ENCODE data around the gene ZNF560. TPM values are rescaled to one million over a fixed set of nuclear protein-coding genes. Genes with fewer than 3 reads are reported as not detected.

Gene ZNF560
- total RNA-seq, 1 donor from 2014 or later, result not detected

GRCh38 chr19:9436358-9436757 is 62.1 kb downstream of the ZNF560 start:
- H3K4me3 Mint-ChIP-seq (ENCODE audit: unreplicated experiment), result peak overlapping the region; percentile 86
- peak overlapping the region; percentile 94 for H3K27ac Mint-ChIP-seq (ENCODE audit: unreplicated experiment)
- DNase-seq (ENCODE audit: low spot score), result no peak
- peaks cover 25% of the 10 kb centered on the region for H3K9me3 Mint-ChIP-seq (ENCODE audit: low read depth)
- peaks cover 23% of the 10 kb centered on the region for H3K4me1 Mint-ChIP-seq (ENCODE audit: low read depth)
- H3K27me3 Mint-ChIP-seq (ENCODE audit: low read depth), result no peaks in the 10 kb centered on the region
- no peak for TF ChIP-seq CTCF (IDR thresholded peaks at IDR 0.05)
- H3K36me3 Mint-ChIP-seq (ENCODE audit: low read depth), result peaks cover 23% of the 10 kb centered on the region

- DNase-seq (ENCODE audit: low spot score), result peak; percentile 92
- peak; percentile 75 for TF ChIP-seq CTCF (IDR thresholded peaks at IDR 0.05)
- peak within 1 kb of the TSS; percentile 94 for H3K27ac Mint-ChIP-seq (ENCODE audit: unreplicated experiment)
- H3K4me3 Mint-ChIP-seq (ENCODE audit: unreplicated experiment), result peak within 1 kb of the TSS; percentile 86
- no peaks in the 10 kb centered on the region for H3K27me3 Mint-ChIP-seq (ENCODE audit: low read depth)
- peaks cover 23% of the 10 kb centered on the region for H3K9me3 Mint-ChIP-seq (ENCODE audit: low read depth)
- peaks cover 23% of the 10 kb centered on the region for H3K4me1 Mint-ChIP-seq (ENCODE audit: low read depth)
- peaks cover 24% of the 10 kb centered on the region for H3K36me3 Mint-ChIP-seq (ENCODE audit: low read depth)
Observed at GRCh38 chr19:9435279-9436268, 62.8 kb downstream of the ZNF560 start, which contains the start of gene ZNF266. ZNF266 (minus strand) TSS chr19:9435573; CDS start chr19:9420089, 15,484 bp downstream.

- TF ChIP-seq CTCF (IDR thresholded peaks at IDR 0.05), result peak; percentile 58
- H3K27ac Mint-ChIP-seq (ENCODE audit: unreplicated experiment), result peak overlapping the region; percentile 19
- peaks cover 21% of the 10 kb centered on the region for H3K4me1 Mint-ChIP-seq (ENCODE audit: low read depth)
- peaks cover 7% of the 10 kb centered on the region for H3K9me3 Mint-ChIP-seq (ENCODE audit: low read depth)
- no peak for DNase-seq (ENCODE audit: low spot score)
- H3K27me3 Mint-ChIP-seq (ENCODE audit: low read depth), result no peaks in the 10 kb centered on the region
- peaks cover 34% of the 10 kb centered on the region for H3K36me3 Mint-ChIP-seq (ENCODE audit: low read depth)
- H3K4me3 Mint-ChIP-seq (ENCODE audit: unreplicated experiment), result no peak overlapping the region
Observed at GRCh38 chr19:9431475-9431874, 66.9 kb downstream of the ZNF560 start.

- Mint-ChIP-seq H3K4me1 (ENCODE audit: low read depth) (peaks cover 11% of the 10 kb centered on the region), H3K9me3 (ENCODE audit: low read depth) (peaks cover 3% of the 10 kb centered on the region), H3K27ac (ENCODE audit: unreplicated experiment) (no peak overlapping the region), H3K27me3 (ENCODE audit: low read depth) (no peaks in the 10 kb centered on the region), H3K4me3 (ENCODE audit: unreplicated experiment) (no peak overlapping the region), H3K36me3 (ENCODE audit: low read depth) (peaks cover 37% of the 10 kb centered on the region)
- no peak for TF ChIP-seq CTCF (IDR thresholded peaks at IDR 0.05)
- no peak for DNase-seq (ENCODE audit: low spot score)
Observed at GRCh38 chr19:9430444-9430843, 68.0 kb downstream of the ZNF560 start.

- peaks cover 57% of the 10 kb centered on the region for H3K36me3 Mint-ChIP-seq (ENCODE audit: low read depth)
- H3K4me3 Mint-ChIP-seq (ENCODE audit: unreplicated experiment), result no peak overlapping the region
- DNase-seq (ENCODE audit: low spot score), result no peak
- no peak overlapping the region for H3K27ac Mint-ChIP-seq (ENCODE audit: unreplicated experiment)
- peaks cover 17% of the 10 kb centered on the region for H3K9me3 Mint-ChIP-seq (ENCODE audit: low read depth)
- H3K27me3 Mint-ChIP-seq (ENCODE audit: low read depth), result no peaks in the 10 kb centered on the region
- TF ChIP-seq CTCF (IDR thresholded peaks at IDR 0.05), result no peak
- H3K4me1 Mint-ChIP-seq (ENCODE audit: low read depth), result no peaks in the 10 kb centered on the region
Observed at GRCh38 chr19:9427941-9428340, 70.5 kb downstream of the ZNF560 start.

Other genes with a start within 250 kb of the ZNF560 start
- not detected in 3 replicates for gene OR7E24, start 247.7 kb downstream of the ZNF560 start, total RNA-seq
- gene ZNF699, start 188.8 kb downstream of the ZNF560 start, total RNA-seq, result 6.9 to 12.2 TPM (median 10.5 TPM) in 3 replicates
- 9.9 to 16.6 TPM (median 10.8 TPM) in 3 replicates for gene ZNF559, start 174.4 kb downstream of the ZNF560 start, total RNA-seq
- gene ZNF177, start 135.6 kb downstream of the ZNF560 start, total RNA-seq, result 3.7 to 8.5 TPM (median 4.4 TPM) in 3 replicates
- 12.7 to 21.0 TPM (median 13.0 TPM) in 3 replicates for gene ZNF266, start 63.0 kb downstream of the ZNF560 start, total RNA-seq
- 15.7 to 21.7 TPM (median 17.0 TPM) in 3 replicates for gene ZNF426, start 40.0 kb upstream of the ZNF560 start, total RNA-seq
- 19.2 to 22.4 TPM (median 21.6 TPM) in 3 replicates for gene ZNF121, start 85.9 kb upstream of the ZNF560 start, total RNA-seq
- gene ZNF561, start 122.6 kb upstream of the ZNF560 start, total RNA-seq, result 42.2 to 51.3 TPM (median 43.5 TPM) in 3 replicates
- gene ZNF562, start 176.5 kb upstream of the ZNF560 start, total RNA-seq, result 9.3 to 14.4 TPM (median 10.7 TPM) in 3 replicates

Measured in chondrocyte (in vitro differentiated cells).